HepG2 (cell line): ENCODE results near the gene NR2F6. TPM values are rescaled to one million over a fixed set of nuclear protein-coding genes. Genes with fewer than 3 reads are reported as not detected.
A peak's percentile ranks its signal among the peaks of the same experiment; 100 is the strongest.

Experiments
- ASH2L ChIP-seq: fragments of 300-600, 200-600 bp; sonication (generic); IDR thresholded peaks from 2 replicates; pipeline ENCODE4 v1.7.0; 2017; ENCODE audit warnings: low read depth, mild to moderate bottlenecking, moderate library complexity, mixed read lengths, low read length; ENCODE audit not compliant: insufficient read length
- KAT2B ChIP-seq: fragments of 150-350 bp; IDR thresholded peaks from 2 replicates; pipeline ENCODE4 v1.6.1; 2014; ENCODE audit warnings: low read depth, low read length, borderline replicate concordance
- MTA3 ChIP-seq: sonication (generic); formaldehyde crosslinking; IDR thresholded peaks from 2 replicates; pipeline ENCODE4 v1.4.0; 2020; ENCODE audit warnings: missing genetic modification reagents
- MTF1 ChIP-seq: sonication (generic); formaldehyde crosslinking; IDR thresholded peaks from 2 replicates; pipeline ENCODE4 v1.5.0; 2020; ENCODE audit warnings: missing genetic modification reagents
- NFIC ChIP-seq: IDR thresholded peaks from 2 replicates; pipeline ENCODE4 v1.6.1; 2012; ENCODE audit warnings: mild to moderate bottlenecking, low read length, inconsistent platforms
- PHF21A ChIP-seq: sonication (generic); formaldehyde crosslinking; IDR thresholded peaks from 2 replicates; pipeline ENCODE4 v1.5.0; 2020; ENCODE audit warnings: mild to moderate bottlenecking, missing genetic modification reagents
- RFX5 ChIP-seq: IDR thresholded peaks from 2 replicates; pipeline ENCODE4 v1.6.1; 2011; ENCODE audit warnings: low read depth, low read length, improper control_type of control experiment
- SALL1 ChIP-seq: sonication (generic); formaldehyde crosslinking; IDR thresholded peaks from 2 replicates; pipeline ENCODE4 v1.8.0; 2022; ENCODE audit warnings: mild to moderate bottlenecking, missing genetic modification reagents
- SNAI1 ChIP-seq: sonication (generic); formaldehyde crosslinking; IDR thresholded peaks from 2 replicates; pipeline ENCODE4 v1.5.0; 2020; ENCODE audit warnings: mild to moderate bottlenecking, missing genetic modification reagents, borderline replicate concordance
- ZBTB8A ChIP-seq: sonication (generic); formaldehyde crosslinking; IDR thresholded peaks from 2 replicates; pipeline ENCODE4 v1.4.0; 2020; ENCODE audit warnings: mild to moderate bottlenecking, low read depth, missing genetic modification reagents, borderline replicate concordance
- ZFP37 ChIP-seq: sonication (generic); formaldehyde crosslinking; IDR thresholded peaks from 2 replicates; pipeline ENCODE4 v1.4.0; 2020; ENCODE audit warnings: missing genetic modification reagents, borderline replicate concordance
- ZFP82 ChIP-seq: sonication (generic); formaldehyde crosslinking; IDR thresholded peaks from 2 replicates; pipeline ENCODE4 v1.5.1; 2020; ENCODE audit warnings: mild to moderate bottlenecking, missing genetic modification reagents, borderline replicate concordance
- ZFP90 ChIP-seq: sonication (generic); formaldehyde crosslinking; IDR thresholded peaks from 2 replicates; pipeline ENCODE4 v1.8.0; 2022; ENCODE audit warnings: missing genetic modification reagents, mild to moderate bottlenecking, inconsistent platforms, borderline replicate concordance
- ZNF263 ChIP-seq: sonication (generic); formaldehyde crosslinking; IDR thresholded peaks from 2 replicates; pipeline ENCODE4 v1.4.0; 2020; ENCODE audit warnings: missing genetic modification reagents
- ZNF331 ChIP-seq: sonication (generic); formaldehyde crosslinking; IDR thresholded peaks from 2 replicates; pipeline ENCODE4 v1.4.0; 2020; ENCODE audit warnings: missing genetic modification reagents
- ZNF558 ChIP-seq: sonication (generic); formaldehyde crosslinking; IDR thresholded peaks from 2 replicates; pipeline ENCODE4 v1.9.0; 2022; ENCODE audit warnings: mild to moderate bottlenecking, missing genetic modification reagents, borderline replicate concordance
- ZNF607 ChIP-seq: sonication (generic); formaldehyde crosslinking; IDR thresholded peaks from 2 replicates; pipeline ENCODE4 v1.5.1; 2020; ENCODE audit warnings: missing genetic modification reagents, mild to moderate bottlenecking, borderline replicate concordance
- ZNF619 ChIP-seq: sonication (generic); formaldehyde crosslinking; IDR thresholded peaks from 2 replicates; pipeline ENCODE4 v1.4.0; 2020; ENCODE audit warnings: mild to moderate bottlenecking, missing genetic modification reagents
- ZNF768 ChIP-seq: sonication (generic); formaldehyde crosslinking; IDR thresholded peaks from 2 replicates; pipeline ENCODE4 v1.4.0; 2020; ENCODE audit warnings: missing genetic modification reagents
- ZNF792 ChIP-seq: IDR thresholded peaks from 2 replicates; pipeline ENCODE4 v1.6.1; 2016
- ZZZ3 ChIP-seq: sonication (generic); formaldehyde crosslinking; IDR thresholded peaks from 2 replicates; pipeline ENCODE4 v1.4.0; 2020; ENCODE audit warnings: missing genetic modification reagents, mild to moderate bottlenecking, borderline replicate concordance
- polyA plus RNA-seq, 8 experiments: library from polyadenylated mRNA; depleted of rRNA in 3 of 8; stranded (reverse) in 7 of 8; unstranded in 1 of 8; fragments of >200 nt; fragmentation: Illumina TruSeq in 4 of 8; extraction: Trizol in 4 of 8; gene quantifications; 2 replicates each; pipeline versions ENCODE4 v1.2.1 to v1.2.3, GENCODE V29; 2011 to 2016; ENCODE audit warnings: low read depth in 4 of 8, missing spikeins in 1 of 8, mixed read lengths in 1 of 8; ENCODE audit not compliant: insufficient read depth in 1 of 8
- total RNA-seq, 5 experiments: library from RNA; depleted of rRNA; stranded (reverse); fragments of >200 nt; fragmentation: Illumina TruSeq; extraction: Trizol; gene quantifications; 2 replicates each; pipeline ENCODE4 v1.2.3, GENCODE V29; 2016; ENCODE audit warnings: low read depth in 1 of 5
- TF ChIP-seq, protein P1 (sequence below): IDR thresholded peaks from 2 replicates; pipeline ENCODE4 v1.6.1; 2016; ENCODE audit warnings: mild to moderate bottlenecking, missing biosample characterization, missing genetic modification reagents
- TF ChIP-seq, protein P2 (sequence below): IDR thresholded peaks from 2 replicates; pipeline ENCODE4 v1.6.1; 2016; ENCODE audit warnings: low read depth, missing genetic modification reagents, missing compliant biosample characterization
- TF ChIP-seq, protein P3 (sequence below): sonication (generic); formaldehyde crosslinking; IDR thresholded peaks from 2 replicates; pipeline ENCODE4 v1.4.0; 2020; ENCODE audit warnings: missing genetic modification reagents, low read depth, mild to moderate bottlenecking, borderline replicate concordance

NR2F6 gene
- total and polyA plus RNA-seq, 2 of the 13 experiments (the other 11 are each of a cell fraction or from before 2014, with no cell fraction given): 30.9 to 72.4 TPM

DNA sequence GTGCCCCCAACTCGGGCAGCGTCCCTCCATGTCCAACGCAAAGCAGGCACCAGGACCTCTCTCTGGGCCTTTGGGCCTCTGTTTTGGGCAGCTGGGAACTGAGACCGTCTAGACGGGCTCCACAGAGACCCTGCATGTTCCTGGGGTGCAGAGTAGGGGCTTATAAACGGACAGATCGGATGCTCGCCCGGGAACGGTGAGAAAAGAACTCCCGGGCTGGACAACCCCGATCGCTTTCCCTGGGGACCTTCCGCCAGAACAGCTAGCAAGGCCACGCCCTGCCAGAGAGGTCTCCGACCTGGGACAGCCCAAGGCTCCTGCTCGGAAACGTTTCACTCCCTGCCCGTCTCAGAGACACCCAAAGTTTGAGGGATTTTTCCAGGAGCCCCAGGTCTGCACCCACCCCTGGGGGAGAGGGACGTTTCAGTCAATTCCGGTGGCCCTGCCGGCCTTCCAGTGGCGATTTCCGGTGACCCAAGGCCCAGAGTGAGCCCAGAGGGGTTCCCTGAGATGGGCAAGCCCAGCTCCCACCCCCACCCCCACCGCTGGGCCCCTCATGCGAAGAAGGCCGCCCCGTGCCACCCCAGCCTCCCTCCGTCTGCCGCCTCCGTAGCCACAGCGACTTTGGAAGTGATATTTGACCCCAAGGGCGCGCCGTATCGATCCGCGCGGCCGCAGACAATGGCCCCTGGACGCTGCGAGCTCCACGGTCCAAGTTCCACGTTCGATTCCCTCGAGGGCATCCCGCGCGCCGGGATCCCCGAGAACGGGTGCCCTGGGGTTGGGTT is 1.7 kb downstream of the NR2F6 start (continued):
- TF ChIP-seq SNAI1 (CRISPR knock-in tag) (no peak), ZFP82 (CRISPR knock-in tag) (peak; percentile 39; the same call in 1 of the 2 replicates), ZNF792 (CRISPR knock-in tag) (peak; percentile 0; the same call in 1 of the 2 replicates), ZBTB8A (CRISPR knock-in tag) (no peak), ZNF331 (CRISPR knock-in tag) (peak; percentile 68; the same call in 1 of the 2 replicates), ZFP37 (CRISPR knock-in tag) (0 out of 2 replicates have a peak, but pooled peaks have one; percentile 14), KAT2B (peak; percentile 82), ZNF619 (no peak), SALL1 (peak; percentile 67; the same call in 1 of the 2 replicates), RFX5 (no peak), ZFP90 (no peak), ASH2L (peak; percentile 62), ZZZ3 (CRISPR knock-in tag) (0 out of 2 replicates have a peak, but pooled peaks have one; percentile 1), ZNF607 (CRISPR knock-in tag) (no peak; the same call in 1 of the 2 replicates), ZNF768 (peak; percentile 34; the same call in 1 of the 2 replicates), ZNF263 (CRISPR knock-in tag) (no peak; the same call in none of the 2 replicates), ZNF558 (CRISPR knock-in tag) (peak; percentile 36; the same call in 1 of the 2 replicates), MTA3 (CRISPR knock-in tag) (no peak), MTF1 (CRISPR knock-in tag) (no peak), NFIC (peak; percentile 40; the same call in 1 of the 2 replicates), PHF21A (CRISPR knock-in tag) (peak; percentile 64; the same call in 1 of the 2 replicates)
- TF ChIP-seq, protein P1, sequence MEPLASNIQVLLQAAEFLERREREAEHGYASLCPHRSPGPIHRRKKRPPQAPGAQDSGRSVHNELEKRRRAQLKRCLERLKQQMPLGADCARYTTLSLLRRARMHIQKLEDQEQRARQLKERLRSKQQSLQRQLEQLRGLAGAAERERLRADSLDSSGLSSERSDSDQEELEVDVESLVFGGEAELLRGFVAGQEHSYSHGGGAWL: peak; percentile 39; the same call in 1 of the 2 replicates
- TF ChIP-seq, protein P2, sequence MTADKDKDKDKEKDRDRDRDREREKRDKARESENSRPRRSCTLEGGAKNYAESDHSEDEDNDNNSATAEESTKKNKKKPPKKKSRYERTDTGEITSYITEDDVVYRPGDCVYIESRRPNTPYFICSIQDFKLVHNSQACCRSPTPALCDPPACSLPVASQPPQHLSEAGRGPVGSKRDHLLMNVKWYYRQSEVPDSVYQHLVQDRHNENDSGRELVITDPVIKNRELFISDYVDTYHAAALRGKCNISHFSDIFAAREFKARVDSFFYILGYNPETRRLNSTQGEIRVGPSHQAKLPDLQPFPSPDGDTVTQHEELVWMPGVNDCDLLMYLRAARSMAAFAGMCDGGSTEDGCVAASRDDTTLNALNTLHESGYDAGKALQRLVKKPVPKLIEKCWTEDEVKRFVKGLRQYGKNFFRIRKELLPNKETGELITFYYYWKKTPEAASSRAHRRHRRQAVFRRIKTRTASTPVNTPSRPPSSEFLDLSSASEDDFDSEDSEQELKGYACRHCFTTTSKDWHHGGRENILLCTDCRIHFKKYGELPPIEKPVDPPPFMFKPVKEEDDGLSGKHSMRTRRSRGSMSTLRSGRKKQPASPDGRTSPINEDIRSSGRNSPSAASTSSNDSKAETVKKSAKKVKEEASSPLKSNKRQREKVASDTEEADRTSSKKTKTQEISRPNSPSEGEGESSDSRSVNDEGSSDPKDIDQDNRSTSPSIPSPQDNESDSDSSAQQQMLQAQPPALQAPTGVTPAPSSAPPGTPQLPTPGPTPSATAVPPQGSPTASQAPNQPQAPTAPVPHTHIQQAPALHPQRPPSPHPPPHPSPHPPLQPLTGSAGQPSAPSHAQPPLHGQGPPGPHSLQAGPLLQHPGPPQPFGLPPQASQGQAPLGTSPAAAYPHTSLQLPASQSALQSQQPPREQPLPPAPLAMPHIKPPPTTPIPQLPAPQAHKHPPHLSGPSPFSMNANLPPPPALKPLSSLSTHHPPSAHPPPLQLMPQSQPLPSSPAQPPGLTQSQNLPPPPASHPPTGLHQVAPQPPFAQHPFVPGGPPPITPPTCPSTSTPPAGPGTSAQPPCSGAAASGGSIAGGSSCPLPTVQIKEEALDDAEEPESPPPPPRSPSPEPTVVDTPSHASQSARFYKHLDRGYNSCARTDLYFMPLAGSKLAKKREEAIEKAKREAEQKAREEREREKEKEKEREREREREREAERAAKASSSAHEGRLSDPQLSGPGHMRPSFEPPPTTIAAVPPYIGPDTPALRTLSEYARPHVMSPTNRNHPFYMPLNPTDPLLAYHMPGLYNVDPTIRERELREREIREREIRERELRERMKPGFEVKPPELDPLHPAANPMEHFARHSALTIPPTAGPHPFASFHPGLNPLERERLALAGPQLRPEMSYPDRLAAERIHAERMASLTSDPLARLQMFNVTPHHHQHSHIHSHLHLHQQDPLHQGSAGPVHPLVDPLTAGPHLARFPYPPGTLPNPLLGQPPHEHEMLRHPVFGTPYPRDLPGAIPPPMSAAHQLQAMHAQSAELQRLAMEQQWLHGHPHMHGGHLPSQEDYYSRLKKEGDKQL (CRISPR knock-in tag): no peak
- TF ChIP-seq, protein P3, sequence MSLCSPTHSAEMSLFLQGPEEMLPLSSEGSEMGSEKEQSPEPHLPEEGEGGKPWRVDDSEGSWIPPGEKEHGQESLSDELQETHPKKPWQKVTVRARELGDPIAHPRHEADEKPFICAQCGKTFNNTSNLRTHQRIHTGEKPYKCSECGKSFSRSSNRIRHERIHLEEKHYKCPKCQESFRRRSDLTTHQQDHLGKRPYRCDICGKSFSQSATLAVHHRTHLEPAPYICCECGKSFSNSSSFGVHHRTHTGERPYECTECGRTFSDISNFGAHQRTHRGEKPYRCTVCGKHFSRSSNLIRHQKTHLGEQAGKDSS (CRISPR knock-in tag): 0 out of 2 replicates have a peak, but pooled peaks have one; percentile 8
